ENCODE results near the gene ZKSCAN2.

GRCh38 chr16:25213709-25214397 is 43.8 kb downstream of the ZKSCAN2 start:
- TF ChIP-seq CTCF (conservative IDR thresholded peaks at IDR 0.05; ENCODE audit: low read length) (no peak), EZH2phosphoT487 (IDR thresholded peaks at IDR 0.05; ENCODE audit: borderline replicate concordance) (no peak)

Measured in Loucy (cell line).